HCEC 1CT (cell line): ENCODE results near the gene MTA3.

Experiments used
- DNase-seq: peaks from one replicate; pipeline ENCODE4 v3.0.0-alpha.2; 2017

MTA3 gene

GRCh38 chr2:42765686-42766085 lies 197.3 kb downstream of the MTA3 start:
- no peak for DNase-seq

GRCh38 chr2:42767080-42767898 lies 198.9 kb downstream of the MTA3 start:
- no peak for DNase-seq

GRCh38 chr2:42767899-42768705 lies 199.7 kb downstream of the MTA3 start:
- DNase-seq = no peak

- DNase-seq = no peak
Observed at GRCh38 chr2:42768706-42769256, 200.3 kb downstream of the MTA3 start.

GRCh38 chr2:42769583-42770287 lies 201.3 kb downstream of the MTA3 start:
- DNase-seq = no peak

GRCh38 chr2:42770288-42771131 lies 202.1 kb downstream of the MTA3 start:
- DNase-seq = peak; percentile 44

GRCh38 chr2:42771546-42772153 lies 203.2 kb downstream of the MTA3 start:
- DNase-seq = no peak

GRCh38 chr2:42775186-42775585 lies 206.8 kb downstream of the MTA3 start:
- no peak for DNase-seq

- no peak for DNase-seq
Observed at GRCh38 chr2:42775810-42776209, 207.4 kb downstream of the MTA3 start.

GRCh38 chr2:42777883-42778805 lies 209.7 kb downstream of the MTA3 start:
- no peak for DNase-seq

GRCh38 chr2:42781181-42781580 lies 212.7 kb downstream of the MTA3 start:
- no peak for DNase-seq

GRCh38 chr2:42783511-42783910 lies 215.1 kb downstream of the MTA3 start:
- DNase-seq = no peak

GRCh38 chr2:42784204-42784880 lies 215.9 kb downstream of the MTA3 start:
- no peak for DNase-seq

GRCh38 chr2:42786561-42787345 lies 218.3 kb downstream of the MTA3 start:
- no peak for DNase-seq

GRCh38 chr2:42787424-42787787 lies 219.0 kb downstream of the MTA3 start:
- no peak for DNase-seq

- no peak for DNase-seq
Observed at GRCh38 chr2:42787788-42788477, 219.5 kb downstream of the MTA3 start.

- DNase-seq = no peak
Observed at GRCh38 chr2:42788478-42788793, 220.0 kb downstream of the MTA3 start.

- DNase-seq = no peak
Observed at GRCh38 chr2:42788882-42789281, 220.4 kb downstream of the MTA3 start.

- DNase-seq = no peak
Observed at GRCh38 chr2:42789751-42790150, 221.3 kb downstream of the MTA3 start.
